Measurements from ENCODE around the gene BACH2. TPM values are rescaled to one million over a fixed set of nuclear protein-coding genes. Genes with fewer than 3 reads are reported as not detected.

The BACH2 gene
- total and polyA plus RNA-seq, 2 of the 8 experiments (the other 6 are each of a cell fraction or from before 2014, with no cell fraction given): 1.9 to 5.9 TPM

DNA sequence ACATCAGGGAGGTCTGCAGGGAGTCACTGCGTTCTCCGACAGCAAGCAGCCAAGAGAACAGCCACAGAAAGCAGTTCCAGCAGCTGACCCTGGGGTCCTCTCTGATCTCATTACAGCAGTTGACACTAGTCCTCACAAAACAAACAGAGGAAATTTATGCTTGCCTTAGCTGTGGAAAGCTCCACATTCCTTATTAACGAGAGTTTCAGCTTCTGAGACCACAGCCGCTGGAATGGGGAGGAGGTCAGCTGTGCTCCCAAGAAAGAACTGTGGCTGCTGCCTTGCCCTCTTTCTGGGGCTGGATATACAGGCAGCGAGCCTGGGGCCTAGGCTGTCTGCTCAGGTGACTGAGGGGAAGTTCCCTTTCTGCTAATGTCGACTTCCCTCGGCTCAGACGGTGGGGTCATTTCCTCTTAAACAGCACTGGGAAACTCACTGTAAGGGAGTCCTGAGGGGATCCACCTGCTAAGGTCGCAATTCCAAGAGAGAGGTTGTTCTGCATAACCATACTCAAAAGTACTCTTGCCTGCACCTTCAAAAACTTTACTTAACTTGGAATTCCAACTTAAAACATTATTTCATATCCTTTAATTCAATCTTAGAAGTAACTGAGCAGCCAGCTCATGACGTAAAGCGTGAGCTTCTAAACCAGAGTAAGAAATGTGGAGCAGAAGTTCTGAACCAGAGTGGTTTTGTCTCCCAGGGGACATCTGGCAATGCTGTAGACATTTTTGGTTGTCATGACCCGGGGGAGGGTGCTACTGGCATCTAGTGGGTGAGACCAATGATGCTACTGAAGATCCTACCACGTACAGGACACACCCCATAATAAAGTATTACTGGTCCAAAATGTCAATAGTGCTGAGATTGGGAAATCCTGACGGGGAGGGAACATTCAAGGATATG lies 80.3 kb downstream of the BACH2 start:
- Histone ChIP-seq H4K5ac (ENCODE audit: insufficient read length, low read depth, low read length) (no peak overlapping the region), H2BK12ac (ENCODE audit: low read depth, low read length) (peak overlapping the region; percentile 69; the same call in 1 of the 2 replicates), H3K9ac (replicated peaks in 1 of 4; ENCODE audit: extremely low read depth in 1 of 4, low read depth in 3 of 4, low read length in 3 of 4) (no peak overlapping the region; a peak in 1 of 7 replicates), H3K14ac (ENCODE audit: insufficient read length) (no peak overlapping the region), H3K4me3 (ENCODE audit: extremely low read depth in 1 of 4, insufficient read depth in 2 of 4, low read depth in 3 of 4, low read length in 4 of 4) (0 out of 8 replicates have a peak overlapping the region, but pooled peaks of 1 of the 4 experiments have one; percentile 0), H2BK120ac (replicated peaks; ENCODE audit: low read depth, low read length) (no peak overlapping the region), H2BK5ac (ENCODE audit: low read depth, low read length) (0 out of 2 replicates have a peak overlapping the region, but pooled peaks have one; percentile 46), H2BK15ac (ENCODE audit: low read length) (peak overlapping the region; percentile 40; the same call in 1 of the 2 replicates), H4K91ac (replicated peaks; ENCODE audit: insufficient read length, low read length) (no peak overlapping the region), H3K56ac (replicated peaks; ENCODE audit: insufficient read length, low read depth, low read length) (no peak overlapping the region), H3K4me1 (replicated peaks in 1 of 4; ENCODE audit: control insufficient read depth in 3 of 4, insufficient read depth in 4 of 4, low read length in 3 of 4) (peaks cover 9 to 35% (median 24%) of the 10 kb centered on the region in 4 experiments), H4K8ac (ENCODE audit: extremely low read depth, insufficient read depth, low read length) (peak overlapping the region; percentile 35; the same call in 1 of the 2 replicates), H3K79me2 (ENCODE audit: control insufficient read depth in 1 of 2, insufficient read depth in 2 of 2, low read length in 2 of 2) (no peaks in the 10 kb centered on the region), H3K36me3 (ENCODE audit: control insufficient read depth in 2 of 4, insufficient read depth in 4 of 4, low read length in 3 of 4) (no peaks in the 10 kb centered on the region), H3K27ac (ENCODE audit: low read depth, low read length) (no peak overlapping the region), H2BK20ac (ENCODE audit: low read length) (no peak overlapping the region), H3K4me2 (ENCODE audit: insufficient read depth in 1 of 2, low read depth in 2 of 2, low read length in 2 of 2) (no peak overlapping the region), H2AK5ac (ENCODE audit: low read depth, low read length) (no peak overlapping the region; the same call in 1 of the 2 replicates), H3K18ac (ENCODE audit: extremely low read depth, low read length) (no peak overlapping the region; the same call in 1 of the 2 replicates), H4K20me1 (replicated peaks in 1 of 2; ENCODE audit: control insufficient read depth in 1 of 2, insufficient read depth in 2 of 2, low read length in 2 of 2) (no peaks in the 10 kb centered on the region), H3K9me3 (ENCODE audit: insufficient read depth in 2 of 2, low read depth in 1 of 2, low read length in 1 of 2) (no peaks in the 10 kb centered on the region), H3K79me1 (ENCODE audit: low read depth, low read length) (no peaks in the 10 kb centered on the region), H2AFZ (ENCODE audit: low read length) (no peak overlapping the region; the same call in 1 of the 2 replicates), H3K23me2 (ENCODE audit: low read depth, low read length) (no peaks in the 10 kb centered on the region), H3K27me3 (replicated peaks in 1 of 4; ENCODE audit: control insufficient read depth in 3 of 4, extremely low read depth in 1 of 4, insufficient read depth in 3 of 4, low read length in 3 of 4) (no peaks in the 10 kb centered on the region), H3K4ac (replicated peaks; ENCODE audit: insufficient read length, low read depth, low read length) (no peak overlapping the region), H3K23ac (ENCODE audit: insufficient read length) (no peak overlapping the region)
- WGBS, 2 experiments (ENCODE audit: extremely low coverage in 1 of 2, insufficient coverage in 1 of 2, insufficient read length in 1 of 2, insufficient replicate concordance in 2 of 2, low coverage in 1 of 2, low lambda C conversion rate in 2 of 2, missing lambda C conversion rate in 1 of 2): 77% methylated on average over 14 of the region's 14 CpGs; no CpG with 5 or more reads in 1 of the 2 experiments
- no peak for FAIRE-seq
- TF ChIP-seq RAD21 (IDR thresholded peaks at IDR 0.05 in 1 of 2, conservative IDR thresholded peaks at IDR 0.05 in 1 of 2; ENCODE audit: low read depth in 2 of 2, low read length in 2 of 2) (no peak), SP4 (IDR thresholded peaks at IDR 0.05; ENCODE audit: low read length) (no peak), EGR1 (IDR thresholded peaks at IDR 0.05; ENCODE audit: borderline replicate concordance, low read depth, low read length) (no peak), RXRA (IDR thresholded peaks at IDR 0.05; ENCODE audit: insufficient read depth, low read depth, low read length) (no peak), RFX5 (IDR thresholded peaks at IDR 0.05; ENCODE audit: borderline replicate concordance, low read depth, low read length) (no peak), PHF8 (conservative IDR thresholded peaks at IDR 0.05; ENCODE audit: low read depth, low read length) (no peak), POLR2A (IDR thresholded peaks at IDR 0.05; ENCODE audit: control extremely low read depth in 1 of 2, low read depth in 2 of 2, low read length in 2 of 2) (no peak), EP300 (IDR thresholded peaks at IDR 0.05; ENCODE audit: borderline replicate concordance in 1 of 2, low read depth in 2 of 2, low read length in 2 of 2) (no peak), FOSL1 (IDR thresholded peaks at IDR 0.05; ENCODE audit: insufficient read depth, low read depth, low read length) (no peak), JUND (IDR thresholded peaks at IDR 0.05; ENCODE audit: low read length) (no peak), HDAC2 (IDR thresholded peaks at IDR 0.05; ENCODE audit: borderline replicate concordance in 1 of 2, low read depth in 2 of 2, low read length in 2 of 2) (no peak)
- ChIA-PET CTCF (ENCODE audit: partially characterized antibody) (interaction anchor here (1.2 to 2.5 kb wide), 4 partner anchors 12 to 261 kb away, joined by 3 to 10 read pairs (median 4); no protein-coding TSS in a partner anchor), POLR2A (ENCODE audit: partially characterized antibody) (no interaction called here)
- DNase-seq (ENCODE audit: low read depth in 1 of 2, low spot score in 2 of 2): no peak
